Measurements from ENCODE around the gene OR51A4.
"Not testable (repeated sequence)": the region's sequence is repeated elsewhere in the genome, so short reads cannot be mapped to it uniquely, and the experiment has no call there.

Gene OR51A4

GRCh38 chr11:4947505-4947904 lies at the start of gene OR51A4:
TSS of gene OR51A4 (minus strand) at chr11:4947605. CDS start at chr11:4947100, 505 bp downstream.
- DNase-seq (ENCODE audit: low read depth): no peak

GRCh38 chr11:4994551-4994950 lies 47.1 kb upstream of the OR51A4 start, which contains the start of gene OR51L1:
TSS of gene OR51L1 (plus strand) at chr11:4994851. CDS start at chr11:4998983, 4,132 bp downstream.
- DNase-seq (ENCODE audit: low read depth): no peak

GRCh38 chr11:4991060-4991459 lies 43.7 kb upstream of the OR51A4 start:
- DNase-seq (ENCODE audit: low read depth): no peak

- no peak for DNase-seq (ENCODE audit: low read depth)
These were observed 36.4 kb upstream of the OR51A4 start for GRCh38 chr11:4983841-4984240.

- DNase-seq (ENCODE audit: low read depth): no peak
These were observed 35.3 kb upstream of the OR51A4 start for GRCh38 chr11:4982678-4983077.

- DNase-seq (ENCODE audit: low read depth): no peak
These were observed 31.6 kb upstream of the OR51A4 start for GRCh38 chr11:4979036-4979435.

- no peak for DNase-seq (ENCODE audit: low read depth)
These were observed 28.0 kb upstream of the OR51A4 start for GRCh38 chr11:4975436-4975835.

GRCh38 chr11:4962816-4963215 lies 15.4 kb upstream of the OR51A4 start:
- no peak for DNase-seq (ENCODE audit: low read depth)

- DNase-seq (ENCODE audit: low read depth): no peak
These were observed 13.5 kb upstream of the OR51A4 start for GRCh38 chr11:4960877-4961276.

- DNase-seq (ENCODE audit: low read depth): no peak
These were observed 10.0 kb upstream of the OR51A4 start for GRCh38 chr11:4957396-4957795.

- not testable (repeated sequence) for DNase-seq (ENCODE audit: low read depth)
These were observed 8.2 kb upstream of the OR51A4 start, which contains the start of gene OR51A2 for GRCh38 chr11:4955613-4956012. TSS of gene OR51A2 (minus strand) at chr11:4955713. CDS start at chr11:4955713, 0 bp downstream.

GRCh38 chr11:4936745-4937144 lies 10.7 kb downstream of the OR51A4 start:
- no peak for DNase-seq (ENCODE audit: low read depth)

- DNase-seq (ENCODE audit: low read depth): no peak
These were observed 14.7 kb downstream of the OR51A4 start for GRCh38 chr11:4932751-4933150.

GRCh38 chr11:4926608-4927007 lies 20.8 kb downstream of the OR51A4 start:
- DNase-seq (ENCODE audit: low read depth): peak; percentile 8

- DNase-seq (ENCODE audit: low read depth): no peak
These were observed 23.2 kb downstream of the OR51A4 start, which contains the start of gene OR51G1 for GRCh38 chr11:4924239-4924638. TSS of gene OR51G1 (minus strand) at chr11:4924339. CDS start at chr11:4924339, 0 bp downstream.

- no peak for DNase-seq (ENCODE audit: low read depth)
These were observed 25.1 kb downstream of the OR51A4 start for GRCh38 chr11:4922304-4922703.

- no peak for DNase-seq (ENCODE audit: low read depth)
These were observed 25.6 kb downstream of the OR51A4 start for GRCh38 chr11:4921796-4922195.

- no peak for DNase-seq (ENCODE audit: low read depth)
These were observed 28.2 kb downstream of the OR51A4 start, which contains the start of gene OR51G2 for GRCh38 chr11:4919250-4919649. TSS of gene OR51G2 (minus strand) at chr11:4919350. CDS start at chr11:4915663, 3,687 bp downstream.

GRCh38 chr11:4916581-4916980 lies 30.8 kb downstream of the OR51A4 start:
- no peak for DNase-seq (ENCODE audit: low read depth)

GRCh38 chr11:4903484-4903883 lies 43.9 kb downstream of the OR51A4 start, which contains the start of gene OR51A7:
TSS of gene OR51A7 (plus strand) at chr11:4903783. CDS start at chr11:4907370, 3,587 bp downstream.
- DNase-seq (ENCODE audit: low read depth): no peak

Data from stromal cell of bone marrow (primary cell).